ENCODE results near the gene NPC2.

NPC2 gene

DNA sequence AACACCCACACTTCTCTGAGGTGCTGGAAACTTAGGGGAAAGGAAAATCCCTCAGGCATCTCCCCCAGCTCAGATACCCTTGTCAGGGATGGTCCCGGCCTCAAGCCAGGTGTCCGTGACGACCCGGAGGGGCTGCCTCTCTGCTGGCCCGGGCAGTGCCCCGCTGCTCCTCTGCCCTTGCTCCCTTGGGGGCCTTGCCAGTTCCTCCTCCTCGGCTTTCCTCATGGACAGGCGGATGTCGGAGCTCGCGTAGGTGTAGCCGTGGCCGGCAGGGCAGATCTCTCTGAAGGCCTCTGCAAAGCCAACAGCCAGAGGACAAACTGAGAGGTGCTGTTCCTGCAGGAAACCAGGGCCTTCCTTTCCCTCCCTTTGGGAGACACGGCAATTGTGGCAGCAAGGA is 35.3 kb upstream of the NPC2 start:
- Histone ChIP-seq H3K4me3 (ENCODE audit: low read depth, low read length) (no peak overlapping the region), H3K27ac (no peak overlapping the region), H3K27me3 (replicated peaks) (no peaks in the 10 kb centered on the region), H3K36me3 (replicated peaks) (peaks cover 16% of the 10 kb centered on the region)
- in situ Hi-C loops (cut with HindIII; ENCODE audit: low pct_ligation_motif_present, low sequenced_read_pairs): no loop called here
- TF ChIP-seq, protein P1, sequence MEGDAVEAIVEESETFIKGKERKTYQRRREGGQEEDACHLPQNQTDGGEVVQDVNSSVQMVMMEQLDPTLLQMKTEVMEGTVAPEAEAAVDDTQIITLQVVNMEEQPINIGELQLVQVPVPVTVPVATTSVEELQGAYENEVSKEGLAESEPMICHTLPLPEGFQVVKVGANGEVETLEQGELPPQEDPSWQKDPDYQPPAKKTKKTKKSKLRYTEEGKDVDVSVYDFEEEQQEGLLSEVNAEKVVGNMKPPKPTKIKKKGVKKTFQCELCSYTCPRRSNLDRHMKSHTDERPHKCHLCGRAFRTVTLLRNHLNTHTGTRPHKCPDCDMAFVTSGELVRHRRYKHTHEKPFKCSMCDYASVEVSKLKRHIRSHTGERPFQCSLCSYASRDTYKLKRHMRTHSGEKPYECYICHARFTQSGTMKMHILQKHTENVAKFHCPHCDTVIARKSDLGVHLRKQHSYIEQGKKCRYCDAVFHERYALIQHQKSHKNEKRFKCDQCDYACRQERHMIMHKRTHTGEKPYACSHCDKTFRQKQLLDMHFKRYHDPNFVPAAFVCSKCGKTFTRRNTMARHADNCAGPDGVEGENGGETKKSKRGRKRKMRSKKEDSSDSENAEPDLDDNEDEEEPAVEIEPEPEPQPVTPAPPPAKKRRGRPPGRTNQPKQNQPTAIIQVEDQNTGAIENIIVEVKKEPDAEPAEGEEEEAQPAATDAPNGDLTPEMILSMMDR (IDR thresholded peaks at IDR 0.05; ENCODE audit: low read depth, low read length, missing control alignments): no peak
- DNase-seq: no peak

DNA sequence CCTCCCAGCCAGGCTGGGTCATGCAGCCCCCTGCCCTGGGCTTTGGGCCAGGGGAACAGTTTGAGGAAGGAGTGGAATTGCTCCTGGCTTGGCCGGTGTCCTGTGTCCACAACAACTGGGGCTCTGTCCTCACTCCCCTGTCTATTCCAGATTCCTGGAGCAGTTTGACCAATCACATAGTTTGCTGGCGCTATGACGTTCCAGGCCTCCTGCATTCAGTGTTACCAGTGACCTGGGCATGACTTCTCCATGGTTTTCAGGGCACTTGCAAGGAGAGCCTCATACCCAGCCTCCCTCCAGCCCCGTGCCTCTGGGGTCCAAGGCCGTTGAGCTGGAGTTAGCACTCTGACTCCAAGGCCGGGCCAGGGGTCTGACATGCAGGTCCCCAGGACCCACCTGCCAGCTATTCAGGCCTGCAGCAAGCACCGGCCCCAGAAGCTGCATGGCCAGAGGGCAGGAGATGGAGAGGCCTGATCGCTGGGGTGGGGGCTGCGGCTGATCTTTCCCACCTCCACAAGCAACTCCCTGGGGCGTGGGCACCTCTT is 34.7 kb upstream of the NPC2 start:
- H3K36me3 ChIP-seq (replicated peaks): peaks cover 16% of the 10 kb centered on the region
- TF ChIP-seq, protein P1 (IDR thresholded peaks at IDR 0.05; ENCODE audit: low read depth, low read length, missing control alignments): no peak
- DNase-seq: no peak
- H3K4me3 ChIP-seq (ENCODE audit: low read depth, low read length): no peak overlapping the region
- no peak overlapping the region for H3K27ac ChIP-seq
- H3K27me3 ChIP-seq (replicated peaks): no peaks in the 10 kb centered on the region
- in situ Hi-C loops (cut with HindIII; ENCODE audit: low pct_ligation_motif_present, low sequenced_read_pairs): no loop called here

DNA sequence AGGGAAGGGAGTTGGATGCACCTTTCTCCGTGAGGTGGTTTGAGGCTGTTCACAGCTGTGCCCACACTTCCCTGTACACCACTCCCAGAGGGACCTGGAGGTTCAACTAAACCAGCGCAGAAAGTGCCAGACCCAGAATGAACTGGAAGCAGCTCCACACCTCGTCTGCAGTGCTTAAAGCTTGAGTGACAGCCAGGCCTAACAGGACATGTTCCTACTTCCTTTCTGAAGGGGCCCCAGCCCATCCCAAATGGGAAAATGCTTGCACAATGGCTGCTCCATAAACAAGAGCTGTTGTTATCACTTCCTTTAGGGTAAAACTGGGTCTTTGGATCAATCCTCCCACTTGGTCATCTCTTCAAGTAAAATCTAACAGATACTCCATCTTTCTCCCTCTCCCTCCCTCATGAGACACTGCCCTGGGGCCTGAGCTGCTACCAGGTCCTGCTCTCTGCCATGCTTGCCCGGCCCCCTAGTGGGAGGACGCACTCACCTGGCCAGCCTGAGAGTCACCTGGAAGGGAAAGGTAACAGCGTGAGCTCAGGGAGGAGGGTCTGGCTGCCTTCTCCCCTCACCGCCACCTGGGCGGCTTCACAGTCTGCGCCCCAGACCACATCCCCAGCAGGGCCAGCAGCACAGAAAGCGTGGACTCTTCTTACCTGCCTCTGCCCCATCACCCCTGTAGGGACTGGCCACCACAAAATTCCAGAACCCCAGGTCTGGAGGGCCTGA is 33.9 kb upstream of the NPC2 start:
- no peak overlapping the region for H3K27ac ChIP-seq
- no peak for DNase-seq
- no peaks in the 10 kb centered on the region for H3K27me3 ChIP-seq (replicated peaks)
- TF ChIP-seq, protein P1 (IDR thresholded peaks at IDR 0.05; ENCODE audit: low read depth, low read length, missing control alignments): no peak
- H3K4me3 ChIP-seq (ENCODE audit: low read depth, low read length): no peak overlapping the region
- H3K36me3 ChIP-seq (replicated peaks): peaks cover 19% of the 10 kb centered on the region
- in situ Hi-C loops (cut with HindIII; ENCODE audit: low pct_ligation_motif_present, low sequenced_read_pairs): no loop called here

DNA sequence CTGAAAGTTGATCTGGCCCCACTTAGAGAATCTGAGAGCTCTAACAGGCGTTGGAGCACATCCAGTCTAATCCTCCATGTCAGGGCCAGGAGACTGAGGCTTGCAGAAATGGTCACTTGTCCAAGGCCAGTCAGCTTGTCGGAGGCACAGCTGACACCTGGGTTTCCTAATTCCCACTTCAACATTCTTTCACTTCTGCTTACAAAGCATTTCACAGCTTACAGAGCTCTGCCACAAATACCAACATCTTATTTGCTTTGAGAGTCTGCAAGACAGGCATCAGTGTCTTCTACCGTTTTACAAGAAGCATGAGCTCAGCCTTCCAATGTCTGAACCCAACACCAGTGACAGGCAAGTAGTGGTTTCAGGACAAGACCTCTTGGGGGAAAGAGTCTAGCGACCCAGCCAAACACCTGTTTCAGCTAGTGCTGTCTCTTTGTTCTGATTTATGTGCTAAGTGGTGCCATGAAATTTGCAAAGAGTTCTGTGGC is 32.3 kb upstream of the NPC2 start:
- in situ Hi-C loops (cut with HindIII; ENCODE audit: low pct_ligation_motif_present, low sequenced_read_pairs): no loop called here

DNA sequence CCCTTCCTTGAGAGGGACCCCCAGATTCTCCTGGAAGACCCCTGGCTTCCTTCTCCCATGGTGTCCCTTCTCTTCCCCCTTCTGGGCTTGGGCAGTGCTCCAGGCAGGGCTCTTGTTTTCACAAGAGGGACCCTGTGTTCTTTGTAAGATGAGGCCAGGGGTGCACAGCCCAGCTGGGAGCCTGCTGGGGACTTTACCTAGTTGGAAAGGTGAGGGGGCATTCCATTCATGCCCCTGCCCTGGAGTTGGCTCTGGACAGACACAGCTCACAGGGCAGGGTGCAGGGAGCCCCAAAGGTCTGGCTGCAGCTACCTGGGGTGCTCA is 31.7 kb upstream of the NPC2 start:
- no peak overlapping the region for H3K27ac ChIP-seq
- in situ Hi-C loops (cut with HindIII; ENCODE audit: low pct_ligation_motif_present, low sequenced_read_pairs): no loop called here
- no peaks in the 10 kb centered on the region for H3K27me3 ChIP-seq (replicated peaks)
- peaks cover 21% of the 10 kb centered on the region for H3K36me3 ChIP-seq (replicated peaks)
- no peak for DNase-seq
- no peak overlapping the region for H3K4me3 ChIP-seq (ENCODE audit: low read depth, low read length)
- TF ChIP-seq, protein P1 (IDR thresholded peaks at IDR 0.05; ENCODE audit: low read depth, low read length, missing control alignments): no peak

More for the DNA sequence above, 32.3 kb upstream of the NPC2 start:
- Histone ChIP-seq H3K27me3 (replicated peaks) (no peaks in the 10 kb centered on the region), H3K4me3 (ENCODE audit: low read depth, low read length) (no peak overlapping the region), H3K27ac (no peak overlapping the region), H3K36me3 (replicated peaks) (peaks cover 21% of the 10 kb centered on the region)
- TF ChIP-seq, protein P1 (IDR thresholded peaks at IDR 0.05; ENCODE audit: low read depth, low read length, missing control alignments): no peak
- DNase-seq: no peak

All from brain microvascular endothelial cell (primary cell).